ENCODE measurements around the gene MSMP. TPM values are rescaled to one million over a fixed set of nuclear protein-coding genes. Genes with fewer than 3 reads are reported as not detected.

Gene MSMP
- total and polyA plus RNA-seq, 2 experiments from 2014 or later = not detected

DNA sequence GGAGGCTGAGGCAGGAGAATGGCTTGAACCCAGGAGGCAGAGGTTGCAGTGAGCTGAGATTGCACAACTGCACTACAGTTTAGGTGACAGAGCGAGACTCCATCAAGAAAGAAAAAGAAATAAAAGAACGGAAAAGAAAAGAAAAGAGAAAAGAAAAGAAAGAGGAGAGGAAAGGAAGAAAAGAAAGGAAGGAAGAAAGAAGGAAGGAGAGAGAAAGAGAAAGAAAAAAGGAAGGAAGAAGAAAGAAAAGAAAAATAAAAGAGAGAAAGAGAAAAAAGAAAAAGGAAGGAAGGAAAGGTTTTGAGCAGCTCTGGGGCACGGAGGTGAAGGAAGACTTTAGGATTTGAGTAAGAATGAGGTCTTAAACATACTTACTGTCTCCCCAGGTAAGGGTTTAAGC is 40.5 kb downstream of the MSMP start:
- no peak for DNase-seq (ENCODE audit: low read depth in 1 of 2, low spot score in 1 of 2)
- no peaks in the 10 kb centered on the region for H3K4me1 ChIP-seq (ENCODE audit: low read depth)
- TF ChIP-seq, protein P1, sequence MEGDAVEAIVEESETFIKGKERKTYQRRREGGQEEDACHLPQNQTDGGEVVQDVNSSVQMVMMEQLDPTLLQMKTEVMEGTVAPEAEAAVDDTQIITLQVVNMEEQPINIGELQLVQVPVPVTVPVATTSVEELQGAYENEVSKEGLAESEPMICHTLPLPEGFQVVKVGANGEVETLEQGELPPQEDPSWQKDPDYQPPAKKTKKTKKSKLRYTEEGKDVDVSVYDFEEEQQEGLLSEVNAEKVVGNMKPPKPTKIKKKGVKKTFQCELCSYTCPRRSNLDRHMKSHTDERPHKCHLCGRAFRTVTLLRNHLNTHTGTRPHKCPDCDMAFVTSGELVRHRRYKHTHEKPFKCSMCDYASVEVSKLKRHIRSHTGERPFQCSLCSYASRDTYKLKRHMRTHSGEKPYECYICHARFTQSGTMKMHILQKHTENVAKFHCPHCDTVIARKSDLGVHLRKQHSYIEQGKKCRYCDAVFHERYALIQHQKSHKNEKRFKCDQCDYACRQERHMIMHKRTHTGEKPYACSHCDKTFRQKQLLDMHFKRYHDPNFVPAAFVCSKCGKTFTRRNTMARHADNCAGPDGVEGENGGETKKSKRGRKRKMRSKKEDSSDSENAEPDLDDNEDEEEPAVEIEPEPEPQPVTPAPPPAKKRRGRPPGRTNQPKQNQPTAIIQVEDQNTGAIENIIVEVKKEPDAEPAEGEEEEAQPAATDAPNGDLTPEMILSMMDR (IDR thresholded peaks at IDR 0.05; ENCODE audit: low read depth, low read length) = no peak
- H3K4me3 ChIP-seq = no peak overlapping the region
- H3K9me3 ChIP-seq (ENCODE audit: low read depth) = no peaks in the 10 kb centered on the region
- peaks cover 75% of the 10 kb centered on the region for H3K36me3 ChIP-seq
- H3K27ac ChIP-seq = no peak overlapping the region
- H3K27me3 ChIP-seq = no peaks in the 10 kb centered on the region

DNA sequence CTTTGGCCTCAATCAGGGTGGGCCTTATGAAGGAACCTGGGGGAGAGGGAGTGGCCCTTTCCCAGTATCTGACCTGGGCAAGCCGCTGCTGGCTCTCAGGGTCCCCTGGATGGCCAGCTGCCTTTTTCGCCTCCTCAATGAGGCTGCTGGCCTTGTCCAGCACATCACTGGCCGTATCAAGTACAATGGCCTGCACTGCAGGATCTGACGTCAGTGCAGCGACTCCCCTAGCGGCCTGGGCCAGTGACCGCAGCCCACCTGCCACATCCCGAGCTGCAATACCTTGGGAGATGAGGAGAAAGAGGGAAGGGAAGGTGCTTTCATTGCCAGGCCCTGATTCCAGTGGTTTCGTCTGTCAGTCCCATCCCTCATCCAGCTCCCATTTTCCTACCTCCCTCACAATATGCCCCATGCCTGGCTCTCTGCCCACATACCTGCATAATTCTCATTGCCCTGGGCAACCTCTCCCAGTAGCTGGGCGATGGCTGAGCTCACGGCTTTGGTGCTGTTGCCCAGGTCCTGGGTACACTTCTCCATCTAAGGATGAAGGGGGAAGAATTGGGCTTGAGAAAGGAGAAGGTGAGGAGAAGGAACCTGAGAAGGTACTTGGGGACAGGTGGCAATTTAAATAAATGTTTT is 41.2 kb downstream of the MSMP start:
- Histone ChIP-seq H3K27ac (no peak overlapping the region), H3K9me3 (ENCODE audit: low read depth) (no peaks in the 10 kb centered on the region), H3K4me1 (ENCODE audit: low read depth) (no peaks in the 10 kb centered on the region), H3K36me3 (peaks cover 75% of the 10 kb centered on the region), H3K27me3 (no peaks in the 10 kb centered on the region), H3K4me3 (no peak overlapping the region)
- TF ChIP-seq, protein P1 (IDR thresholded peaks at IDR 0.05; ENCODE audit: low read depth, low read length) = no peak
- DNase-seq (ENCODE audit: low read depth in 1 of 2, low spot score in 1 of 2) = no peak

DNA sequence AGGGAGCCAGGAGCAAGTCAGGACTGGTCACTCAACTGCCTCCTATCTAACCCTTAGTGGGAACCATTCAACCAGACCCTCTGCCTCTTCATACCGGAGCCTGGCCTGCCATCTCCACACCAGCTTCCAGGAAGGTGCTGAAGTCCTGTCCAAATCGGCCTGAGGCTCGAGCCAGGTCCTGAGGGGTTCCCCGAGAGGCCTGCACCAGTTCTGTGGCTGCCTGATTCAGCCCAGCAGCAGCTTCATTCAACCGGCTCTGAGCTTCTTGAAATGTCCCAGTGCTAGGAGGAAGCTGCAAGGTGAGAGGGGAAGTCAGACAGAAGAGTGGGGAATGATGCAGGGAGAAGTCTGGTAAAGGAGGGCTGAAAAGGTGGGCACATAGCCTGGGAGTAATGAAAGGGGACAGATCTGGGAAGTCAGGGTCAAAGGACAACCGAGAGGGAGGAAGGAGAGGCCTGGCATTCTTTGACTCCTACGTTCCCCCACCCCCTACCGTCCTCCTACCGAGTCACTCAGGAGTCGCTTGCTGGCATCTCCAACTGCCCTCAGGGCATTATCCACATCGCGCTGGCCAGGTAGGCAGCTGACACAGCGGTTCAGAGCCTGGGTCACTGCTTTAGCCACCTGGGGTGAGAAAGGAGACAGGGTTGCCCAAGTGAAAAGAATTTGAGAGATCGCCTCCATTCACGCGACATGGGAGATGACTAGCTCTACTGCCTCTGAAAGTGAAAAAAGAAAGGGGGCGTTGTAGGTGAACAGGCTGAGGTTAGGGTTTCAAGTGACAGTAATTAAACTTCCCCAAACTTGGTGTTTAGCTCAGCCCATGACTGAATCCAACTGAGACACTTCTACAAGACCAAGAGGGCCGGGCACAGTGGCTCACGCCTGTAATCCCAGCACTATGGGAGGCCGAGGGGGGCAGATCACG is 42.3 kb downstream of the MSMP start:
- no peaks in the 10 kb centered on the region for H3K4me1 ChIP-seq (ENCODE audit: low read depth)
- no peaks in the 10 kb centered on the region for H3K27me3 ChIP-seq
- no peak overlapping the region for H3K4me3 ChIP-seq
- H3K36me3 ChIP-seq = peaks cover 75% of the 10 kb centered on the region
- no peak for DNase-seq (ENCODE audit: low read depth in 1 of 2, low spot score in 1 of 2)
- TF ChIP-seq, protein P1 (IDR thresholded peaks at IDR 0.05; ENCODE audit: low read depth, low read length) = no peak
- H3K9me3 ChIP-seq (ENCODE audit: low read depth) = no peaks in the 10 kb centered on the region
- H3K27ac ChIP-seq = peak overlapping the region; percentile 39

DNA sequence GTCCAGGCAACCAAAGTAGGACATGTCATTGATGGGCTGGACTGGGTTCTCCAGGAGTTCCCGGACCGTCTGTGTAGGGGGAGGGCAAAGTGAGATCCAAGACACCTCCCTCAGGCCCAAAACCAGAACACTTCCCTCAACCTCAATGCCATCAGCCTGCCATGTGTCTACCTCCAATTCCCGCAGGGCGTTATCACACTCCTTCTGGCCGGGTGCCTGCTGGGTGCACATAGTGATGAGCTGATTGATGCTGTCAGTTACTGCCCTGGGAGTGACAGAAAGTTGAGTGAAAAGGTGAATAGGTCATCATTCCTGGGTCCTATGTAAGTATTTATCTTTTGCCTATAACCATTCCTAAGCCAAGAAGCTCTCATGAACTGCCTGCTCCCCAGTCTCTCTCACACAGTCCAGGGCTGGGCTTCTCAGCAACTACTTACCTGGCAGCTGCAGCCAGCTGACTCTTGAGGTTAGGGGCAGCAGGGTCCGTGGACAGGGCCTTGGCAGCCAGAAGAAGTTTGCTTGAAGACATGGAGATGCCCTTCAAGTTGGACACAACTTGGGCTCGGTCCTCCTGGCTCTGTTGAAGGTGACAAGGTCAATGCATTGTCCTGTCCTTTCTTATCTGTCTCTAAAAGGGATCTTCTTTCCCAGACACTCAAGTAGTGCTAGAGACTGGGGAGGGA is 43.1 kb downstream of the MSMP start:
- H3K4me1 ChIP-seq (ENCODE audit: low read depth) = no peaks in the 10 kb centered on the region
- H3K27ac ChIP-seq = peak overlapping the region; percentile 39
- peaks cover 77% of the 10 kb centered on the region for H3K36me3 ChIP-seq
- TF ChIP-seq, protein P1 (IDR thresholded peaks at IDR 0.05; ENCODE audit: low read depth, low read length) = no peak
- no peaks in the 10 kb centered on the region for H3K9me3 ChIP-seq (ENCODE audit: low read depth)
- H3K27me3 ChIP-seq = no peaks in the 10 kb centered on the region
- DNase-seq (ENCODE audit: low read depth in 1 of 2, low spot score in 1 of 2) = no peak
- no peak overlapping the region for H3K4me3 ChIP-seq

DNA sequence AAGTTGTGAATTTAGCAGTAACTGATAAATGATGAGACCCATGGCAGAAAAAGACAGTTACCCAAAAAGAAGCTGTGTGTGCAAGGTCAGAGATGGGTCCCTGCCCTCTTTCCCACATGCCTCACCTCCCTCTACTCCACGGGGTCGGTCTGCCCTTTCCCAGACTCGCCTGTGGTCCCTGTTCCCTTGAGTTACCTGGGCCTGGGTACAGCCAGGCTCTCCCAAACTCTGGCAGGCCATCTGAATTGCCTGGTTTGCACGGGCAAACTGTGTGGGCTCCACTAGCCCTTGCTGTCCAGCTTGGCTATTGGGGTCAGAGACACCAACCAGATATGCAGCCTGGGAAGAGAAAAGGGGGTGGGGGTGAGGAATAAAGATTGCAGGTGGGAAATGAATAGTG is 45.9 kb downstream of the MSMP start:
- DNase-seq (ENCODE audit: low read depth in 1 of 2, low spot score in 1 of 2) = no peak
- TF ChIP-seq, protein P1 (IDR thresholded peaks at IDR 0.05; ENCODE audit: low read depth, low read length) = no peak
- Histone ChIP-seq H3K27me3 (no peaks in the 10 kb centered on the region), H3K4me1 (ENCODE audit: low read depth) (no peaks in the 10 kb centered on the region), H3K4me3 (no peak overlapping the region), H3K9me3 (ENCODE audit: low read depth) (no peaks in the 10 kb centered on the region), H3K36me3 (peaks cover 79% of the 10 kb centered on the region), H3K27ac (no peak overlapping the region)
